H1 (cell line): Measurements from ENCODE around the gene GRIA2. TPM values are rescaled to one million over a fixed set of nuclear protein-coding genes. Genes with fewer than 3 reads are reported as not detected.

Experiments
- ASH2L ChIP-seq: fragments of 200-600, 300-600 bp; sonication (generic); IDR thresholded peaks from one replicate; pipeline ENCODE4 v1.7.1; 2017; ENCODE audit warnings: low read length
- SIN3A ChIP-seq, 2 experiments: IDR thresholded peaks in 1 of 2; conservative IDR thresholded peaks in 1 of 2; 2 replicates each; pipeline ENCODE4 v1.6.1; 2011 to 2012; ENCODE audit warnings: low read length in 2 of 2, improper control_type of control experiment in 1 of 2, low read depth in 1 of 2, mild to moderate bottlenecking in 1 of 2
- polyA plus RNA-seq, 7 experiments: library from polyadenylated mRNA; depleted of rRNA in 3 of 7; stranded (reverse) in 5 of 7; unstranded in 2 of 7; fragments of >200 nt in 5 of 7; fragments of 200-250 nt in 2 of 7; gene quantifications; 1 replicate in 5 of 7; 2 replicates in 1 of 7; 4 replicates in 1 of 7; pipeline versions ENCODE4 v1.2.1 to v1.2.3, GENCODE V29; 2011 to 2013; ENCODE audit warnings: missing spikeins in 2 of 7, mixed read lengths in 2 of 7
- total RNA-seq: library from RNA; stranded (reverse); fragmentation: NEBNext Ultra II Directional; extraction: Animal tissue kit (Norgen Biotek cat#: 25700); gene quantifications from 2 replicates; pipeline ENCODE4 v1.2.1, GENCODE V29; 2021
- TF ChIP-seq, protein P1 (sequence below): fragments of 300-600 bp; sonication (generic); IDR thresholded peaks from 2 replicates; pipeline ENCODE4 v1.7.1; 2012; ENCODE audit warnings: low read length, moderate library complexity, mild to moderate bottlenecking, inconsistent platforms; ENCODE audit not compliant: insufficient replicate concordance

GRIA2 gene
- total and polyA plus RNA-seq, 2 of the 8 experiments (the other 6 are each of a cell fraction or from before 2014, with no cell fraction given) = not detected

GRCh38 chr4:157219711-157220370, 687 bp upstream of the GRIA2 start (continued):
- TF ChIP-seq, protein P1, sequence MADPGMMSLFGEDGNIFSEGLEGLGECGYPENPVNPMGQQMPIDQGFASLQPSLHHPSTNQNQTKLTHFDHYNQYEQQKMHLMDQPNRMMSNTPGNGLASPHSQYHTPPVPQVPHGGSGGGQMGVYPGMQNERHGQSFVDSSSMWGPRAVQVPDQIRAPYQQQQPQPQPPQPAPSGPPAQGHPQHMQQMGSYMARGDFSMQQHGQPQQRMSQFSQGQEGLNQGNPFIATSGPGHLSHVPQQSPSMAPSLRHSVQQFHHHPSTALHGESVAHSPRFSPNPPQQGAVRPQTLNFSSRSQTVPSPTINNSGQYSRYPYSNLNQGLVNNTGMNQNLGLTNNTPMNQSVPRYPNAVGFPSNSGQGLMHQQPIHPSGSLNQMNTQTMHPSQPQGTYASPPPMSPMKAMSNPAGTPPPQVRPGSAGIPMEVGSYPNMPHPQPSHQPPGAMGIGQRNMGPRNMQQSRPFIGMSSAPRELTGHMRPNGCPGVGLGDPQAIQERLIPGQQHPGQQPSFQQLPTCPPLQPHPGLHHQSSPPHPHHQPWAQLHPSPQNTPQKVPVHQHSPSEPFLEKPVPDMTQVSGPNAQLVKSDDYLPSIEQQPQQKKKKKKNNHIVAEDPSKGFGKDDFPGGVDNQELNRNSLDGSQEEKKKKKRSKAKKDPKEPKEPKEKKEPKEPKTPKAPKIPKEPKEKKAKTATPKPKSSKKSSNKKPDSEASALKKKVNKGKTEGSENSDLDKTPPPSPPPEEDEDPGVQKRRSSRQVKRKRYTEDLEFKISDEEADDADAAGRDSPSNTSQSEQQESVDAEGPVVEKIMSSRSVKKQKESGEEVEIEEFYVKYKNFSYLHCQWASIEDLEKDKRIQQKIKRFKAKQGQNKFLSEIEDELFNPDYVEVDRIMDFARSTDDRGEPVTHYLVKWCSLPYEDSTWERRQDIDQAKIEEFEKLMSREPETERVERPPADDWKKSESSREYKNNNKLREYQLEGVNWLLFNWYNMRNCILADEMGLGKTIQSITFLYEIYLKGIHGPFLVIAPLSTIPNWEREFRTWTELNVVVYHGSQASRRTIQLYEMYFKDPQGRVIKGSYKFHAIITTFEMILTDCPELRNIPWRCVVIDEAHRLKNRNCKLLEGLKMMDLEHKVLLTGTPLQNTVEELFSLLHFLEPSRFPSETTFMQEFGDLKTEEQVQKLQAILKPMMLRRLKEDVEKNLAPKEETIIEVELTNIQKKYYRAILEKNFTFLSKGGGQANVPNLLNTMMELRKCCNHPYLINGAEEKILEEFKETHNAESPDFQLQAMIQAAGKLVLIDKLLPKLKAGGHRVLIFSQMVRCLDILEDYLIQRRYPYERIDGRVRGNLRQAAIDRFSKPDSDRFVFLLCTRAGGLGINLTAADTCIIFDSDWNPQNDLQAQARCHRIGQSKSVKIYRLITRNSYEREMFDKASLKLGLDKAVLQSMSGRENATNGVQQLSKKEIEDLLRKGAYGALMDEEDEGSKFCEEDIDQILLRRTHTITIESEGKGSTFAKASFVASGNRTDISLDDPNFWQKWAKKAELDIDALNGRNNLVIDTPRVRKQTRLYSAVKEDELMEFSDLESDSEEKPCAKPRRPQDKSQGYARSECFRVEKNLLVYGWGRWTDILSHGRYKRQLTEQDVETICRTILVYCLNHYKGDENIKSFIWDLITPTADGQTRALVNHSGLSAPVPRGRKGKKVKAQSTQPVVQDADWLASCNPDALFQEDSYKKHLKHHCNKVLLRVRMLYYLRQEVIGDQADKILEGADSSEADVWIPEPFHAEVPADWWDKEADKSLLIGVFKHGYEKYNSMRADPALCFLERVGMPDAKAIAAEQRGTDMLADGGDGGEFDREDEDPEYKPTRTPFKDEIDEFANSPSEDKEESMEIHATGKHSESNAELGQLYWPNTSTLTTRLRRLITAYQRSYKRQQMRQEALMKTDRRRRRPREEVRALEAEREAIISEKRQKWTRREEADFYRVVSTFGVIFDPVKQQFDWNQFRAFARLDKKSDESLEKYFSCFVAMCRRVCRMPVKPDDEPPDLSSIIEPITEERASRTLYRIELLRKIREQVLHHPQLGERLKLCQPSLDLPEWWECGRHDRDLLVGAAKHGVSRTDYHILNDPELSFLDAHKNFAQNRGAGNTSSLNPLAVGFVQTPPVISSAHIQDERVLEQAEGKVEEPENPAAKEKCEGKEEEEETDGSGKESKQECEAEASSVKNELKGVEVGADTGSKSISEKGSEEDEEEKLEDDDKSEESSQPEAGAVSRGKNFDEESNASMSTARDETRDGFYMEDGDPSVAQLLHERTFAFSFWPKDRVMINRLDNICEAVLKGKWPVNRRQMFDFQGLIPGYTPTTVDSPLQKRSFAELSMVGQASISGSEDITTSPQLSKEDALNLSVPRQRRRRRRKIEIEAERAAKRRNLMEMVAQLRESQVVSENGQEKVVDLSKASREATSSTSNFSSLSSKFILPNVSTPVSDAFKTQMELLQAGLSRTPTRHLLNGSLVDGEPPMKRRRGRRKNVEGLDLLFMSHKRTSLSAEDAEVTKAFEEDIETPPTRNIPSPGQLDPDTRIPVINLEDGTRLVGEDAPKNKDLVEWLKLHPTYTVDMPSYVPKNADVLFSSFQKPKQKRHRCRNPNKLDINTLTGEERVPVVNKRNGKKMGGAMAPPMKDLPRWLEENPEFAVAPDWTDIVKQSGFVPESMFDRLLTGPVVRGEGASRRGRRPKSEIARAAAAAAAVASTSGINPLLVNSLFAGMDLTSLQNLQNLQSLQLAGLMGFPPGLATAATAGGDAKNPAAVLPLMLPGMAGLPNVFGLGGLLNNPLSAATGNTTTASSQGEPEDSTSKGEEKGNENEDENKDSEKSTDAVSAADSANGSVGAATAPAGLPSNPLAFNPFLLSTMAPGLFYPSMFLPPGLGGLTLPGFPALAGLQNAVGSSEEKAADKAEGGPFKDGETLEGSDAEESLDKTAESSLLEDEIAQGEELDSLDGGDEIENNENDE = no peak
- peak; percentile 58 for TF ChIP-seq ASH2L
- no peak for TF ChIP-seq SIN3A (conservative IDR thresholded peaks at IDR 0.05 in 1 of 2, IDR thresholded peaks at IDR 0.05 in 1 of 2; ENCODE audit: low read depth in 1 of 2, low read length in 2 of 2)
- TF ChIP-seq, all 59 proteins: peak for 1
